Stimulated activated CD4-positive, alpha-beta T cell treated with anti-CD3 and anti-CD28 coated beads, Interleukin-1b, Interleukin-23, amount 100 ng/mL, for 24 hours (primary cell): ENCODE results near the gene GALNT13.

ENCODE experiments used
- DNase-seq, 4 experiments: peaks; one replicate each; pipeline ENCODE4 v3.0.0-alpha.2; 2020; ENCODE audit warnings: low read depth in 4 of 4, low spot score in 1 of 4

GALNT13 gene

GRCh38 chr2:153871231-153872221 lies at the start of gene GALNT13:
Gene GALNT13, plus strand, starts transcription at chr2:153871922.
- no peak for DNase-seq

GRCh38 chr2:153823880-153824279 lies 47.8 kb upstream of the GALNT13 start:
- no peak for DNase-seq

DNA sequence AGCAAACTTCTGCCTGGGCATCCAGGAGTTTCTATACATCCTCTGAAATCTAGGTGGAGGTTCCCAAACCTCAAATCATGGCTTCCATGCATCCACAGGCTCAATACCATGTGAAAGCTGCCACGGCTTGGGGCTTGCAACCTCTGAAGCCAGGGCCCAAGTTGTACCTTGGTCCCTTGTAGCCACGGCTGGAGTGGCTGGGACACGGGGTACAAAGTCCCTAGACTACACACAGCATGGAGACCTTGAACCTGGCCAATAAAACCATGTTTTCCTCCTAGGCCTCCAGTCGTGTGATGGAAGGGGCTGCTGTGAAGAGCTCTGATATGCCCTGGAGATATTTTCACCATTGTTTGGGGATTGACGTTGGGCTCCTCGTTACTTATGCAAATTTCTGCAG lies 43.4 kb upstream of the GALNT13 start:
- DNase-seq, result no peak

- no peak for DNase-seq
Observed at GRCh38 chr2:153834662-153835061, 37.1 kb upstream of the GALNT13 start.

- no peak for DNase-seq
Observed at GRCh38 chr2:153858250-153858649, 13.5 kb upstream of the GALNT13 start.

DNA sequence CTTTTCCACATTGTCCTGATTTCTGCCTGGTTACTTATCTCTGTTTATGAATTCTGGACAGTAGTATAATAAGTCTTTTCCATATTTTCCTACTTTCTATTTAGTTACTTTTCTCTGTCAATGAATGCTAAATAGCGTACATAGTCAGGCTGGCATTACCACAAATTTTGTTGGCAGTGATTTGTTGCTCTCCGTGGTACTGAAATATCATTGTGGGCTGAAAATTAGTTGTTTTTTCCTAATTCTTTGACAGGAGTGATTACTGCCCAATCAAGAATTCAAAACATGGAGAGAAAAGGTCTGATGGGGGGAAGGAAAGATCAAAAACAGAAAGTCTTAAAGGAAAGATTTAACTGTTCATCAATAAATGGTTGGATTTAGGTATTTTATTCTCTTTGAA lies 7.7 kb upstream of the GALNT13 start:
- no peak for DNase-seq

DNA sequence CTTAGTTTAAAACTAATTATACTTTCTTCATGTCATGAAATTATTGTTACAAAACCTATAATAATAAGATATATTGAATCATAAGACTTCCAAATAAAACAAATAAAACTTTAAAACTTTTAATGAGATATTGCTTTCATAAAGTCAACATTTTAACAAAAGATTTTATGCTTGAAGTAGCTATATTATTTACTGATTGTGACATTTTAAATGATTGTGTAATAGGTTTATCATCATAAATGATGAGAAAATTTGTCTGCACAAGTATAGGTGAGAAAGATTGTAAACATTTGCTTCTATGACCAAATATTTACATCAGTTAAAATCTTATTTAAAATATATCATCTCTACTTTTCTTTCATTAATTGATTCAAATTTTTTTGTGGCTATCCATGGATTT lies 5.1 kb upstream of the GALNT13 start:
- DNase-seq, result no peak

GRCh38 chr2:153870308-153870707 lies 1.4 kb upstream of the GALNT13 start:
- DNase-seq, result no peak

DNA sequence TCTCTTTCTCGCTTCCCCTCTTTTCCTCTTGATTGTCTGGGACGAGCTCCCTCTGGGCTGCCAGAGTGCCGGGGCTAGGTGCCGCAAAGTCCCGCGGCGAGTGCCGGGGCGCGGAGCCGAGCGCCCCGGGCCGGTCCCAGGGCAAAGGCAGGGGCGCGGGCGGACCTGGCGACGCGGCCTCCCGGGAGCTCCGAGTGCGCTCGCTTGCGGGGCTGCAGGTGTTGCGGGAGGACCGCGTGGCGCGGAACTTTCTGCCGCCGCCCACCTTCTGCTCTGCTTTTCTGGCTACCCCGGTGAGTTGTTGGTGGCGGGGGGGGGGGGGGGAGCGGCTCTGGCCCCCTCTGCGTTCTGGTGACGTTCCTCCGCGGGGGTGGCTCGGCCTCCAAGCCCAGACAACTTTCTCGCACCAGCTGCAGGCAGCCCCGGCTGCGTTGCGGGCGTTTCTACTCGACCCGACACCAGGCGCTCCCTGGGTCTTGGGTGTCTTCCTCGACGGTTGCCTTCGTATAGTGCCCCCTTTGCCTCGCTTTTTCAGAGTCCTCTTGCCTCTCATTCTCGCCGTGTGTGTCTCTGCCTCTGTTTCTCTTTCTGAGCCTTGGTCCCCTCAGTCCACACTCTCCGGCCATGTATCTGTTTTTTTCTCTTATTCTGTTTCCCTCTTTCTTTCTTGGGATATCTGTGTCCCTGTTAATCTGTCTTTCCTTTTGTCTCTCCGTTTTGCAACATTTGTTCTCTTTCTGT lies 759 bp downstream of the GALNT13 start:
- no peak for DNase-seq

DNA sequence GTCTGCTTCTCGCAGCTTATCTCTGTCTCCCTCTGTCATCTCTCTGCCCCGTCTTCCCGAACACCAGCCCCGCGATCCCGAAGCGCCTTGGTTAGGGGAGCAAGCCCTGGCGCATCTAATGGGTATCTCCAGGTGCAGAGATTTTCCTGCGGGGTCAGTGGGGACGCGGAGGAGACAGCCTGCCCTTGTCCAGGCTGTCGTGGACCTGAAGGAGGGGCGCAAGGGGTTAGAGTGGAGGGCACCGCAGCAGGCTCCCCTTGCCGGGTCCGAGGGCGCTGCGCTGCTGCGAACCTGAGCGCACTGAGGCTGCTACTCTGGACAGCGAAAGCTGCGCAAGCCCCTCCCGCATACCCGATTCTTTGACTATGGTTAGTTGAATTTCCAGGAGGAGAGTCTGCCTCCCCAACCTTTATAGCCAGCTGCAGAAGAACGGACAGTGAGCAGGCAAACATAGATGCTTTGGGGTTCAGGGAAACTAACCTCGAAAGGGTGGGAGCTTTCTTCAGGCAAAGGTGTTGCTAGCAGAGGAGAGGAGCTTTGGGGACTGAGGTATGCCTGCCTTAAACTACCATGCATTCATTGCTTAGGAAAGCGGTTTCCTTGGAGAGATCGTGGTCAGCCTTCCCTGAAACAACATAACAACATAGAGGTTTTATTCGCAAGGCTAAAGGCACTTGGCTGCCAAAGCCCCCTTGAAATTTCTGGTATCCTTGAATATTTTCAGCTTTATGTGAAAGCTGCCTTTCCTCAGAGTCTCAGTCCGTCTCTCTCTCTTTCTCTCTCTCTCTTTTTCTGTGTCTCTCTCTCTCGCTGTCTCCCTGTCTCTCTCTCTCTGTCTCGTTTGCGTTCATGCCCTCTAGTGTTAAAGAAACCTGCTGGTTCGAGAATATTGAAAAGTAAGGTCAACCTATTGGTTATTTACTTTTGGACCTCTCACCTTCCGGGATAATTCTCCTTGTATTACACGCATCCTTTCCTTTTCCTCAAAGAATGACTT lies 1.6 kb downstream of the GALNT13 start:
- DNase-seq, result no peak

DNA sequence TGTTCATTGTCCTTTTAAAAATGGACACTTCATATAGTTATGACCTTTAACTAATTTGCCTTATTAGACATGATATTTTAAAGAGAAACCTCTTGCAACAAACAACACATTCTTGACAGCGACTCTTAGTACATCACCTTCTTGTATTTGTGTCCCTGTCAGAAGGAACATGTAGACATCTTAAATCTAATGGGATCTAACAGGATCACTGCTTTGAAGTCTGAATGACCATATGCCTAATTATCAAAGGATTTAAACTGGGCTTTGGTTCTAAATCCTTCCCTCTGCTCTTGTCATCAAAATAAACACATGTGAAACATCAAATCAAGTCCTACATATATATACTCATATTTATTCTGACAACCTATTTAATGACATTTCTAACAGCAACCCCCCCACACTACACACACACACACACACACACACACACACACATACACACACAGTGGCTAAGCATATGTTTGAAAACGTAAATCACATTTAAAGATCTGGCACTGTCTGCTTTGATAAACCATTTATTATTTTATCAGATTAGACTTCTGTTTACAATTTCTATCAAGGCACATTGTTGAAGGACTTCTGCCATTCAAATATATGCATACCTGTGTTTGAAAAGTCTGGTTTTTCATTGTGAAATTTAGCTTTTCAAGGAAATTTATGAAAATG lies 4.2 kb downstream of the GALNT13 start:
- no peak for DNase-seq

- DNase-seq, result no peak
Observed at GRCh38 chr2:153880926-153881325, 9.2 kb downstream of the GALNT13 start.

DNA sequence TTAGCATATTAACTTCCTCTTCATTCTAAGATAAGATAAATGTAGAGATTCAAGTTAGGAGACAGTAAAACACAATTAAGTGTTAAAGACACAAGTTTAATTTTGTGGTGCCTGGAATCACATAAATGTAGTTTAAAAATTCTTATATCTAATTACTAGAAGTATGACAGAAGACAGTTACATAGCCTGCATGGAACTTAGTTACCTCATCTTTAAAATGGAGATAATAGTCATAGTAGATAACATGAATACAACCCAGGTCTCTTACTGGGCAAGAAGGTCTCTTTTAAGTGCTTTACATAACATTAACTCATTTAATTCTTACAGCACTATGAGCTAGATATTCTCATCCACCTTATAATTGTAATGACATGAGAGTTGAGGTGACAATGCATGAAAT lies 15.1 kb downstream of the GALNT13 start:
- DNase-seq, result no peak

- DNase-seq, result no peak
Observed at GRCh38 chr2:153890576-153890975, 18.9 kb downstream of the GALNT13 start.

- DNase-seq, result no peak
Observed at GRCh38 chr2:153891051-153891450, 19.3 kb downstream of the GALNT13 start.

DNA sequence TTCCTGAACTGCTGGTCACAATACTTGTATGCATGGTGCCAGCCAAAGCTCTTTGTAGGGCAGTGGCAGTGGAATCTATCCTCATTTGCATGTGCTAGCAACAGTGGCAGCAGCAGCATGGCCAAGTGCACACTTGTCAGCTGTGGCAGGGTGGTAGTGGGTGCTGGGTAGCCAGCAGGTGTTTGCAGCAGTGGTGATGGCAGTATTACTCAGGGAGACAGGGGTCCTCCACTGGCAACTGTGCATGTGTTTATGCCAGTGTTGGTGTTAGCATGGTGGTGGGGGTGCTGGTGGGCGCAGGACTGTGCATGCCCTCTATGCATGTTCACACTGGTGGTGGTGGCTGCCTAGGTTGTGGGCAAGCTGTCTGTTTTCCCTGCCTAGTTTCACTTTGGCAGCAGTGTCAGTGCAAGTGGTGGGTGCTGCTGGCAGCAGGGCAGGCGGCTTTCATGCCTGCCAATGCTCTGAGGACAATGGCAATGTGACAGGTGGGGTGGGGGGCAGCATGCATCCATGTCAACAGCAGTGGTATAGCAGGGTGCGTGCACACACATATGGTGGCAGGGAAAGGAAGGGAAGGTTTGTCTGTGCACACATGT lies 41.2 kb downstream of the GALNT13 start:
- no peak for DNase-seq

DNA sequence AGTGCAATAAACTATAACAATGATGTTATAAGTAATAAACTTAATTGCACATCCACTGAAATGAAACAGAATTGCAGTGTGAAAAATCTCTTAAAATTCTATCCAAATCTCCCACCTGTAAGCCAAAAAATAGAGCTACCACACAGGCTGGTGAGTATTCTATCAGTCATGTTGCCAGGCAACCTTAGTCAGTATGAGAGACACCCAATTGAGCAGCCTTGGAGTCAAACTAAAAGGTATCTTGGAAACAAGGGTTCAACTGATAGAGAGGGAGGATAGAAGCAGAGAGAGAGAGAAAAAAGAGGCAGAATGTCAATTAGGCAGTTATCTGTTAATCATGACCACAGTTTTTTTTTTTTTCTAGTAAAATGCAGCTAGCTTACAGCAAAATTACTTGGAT lies 45.8 kb downstream of the GALNT13 start:
- no peak for DNase-seq

DNA sequence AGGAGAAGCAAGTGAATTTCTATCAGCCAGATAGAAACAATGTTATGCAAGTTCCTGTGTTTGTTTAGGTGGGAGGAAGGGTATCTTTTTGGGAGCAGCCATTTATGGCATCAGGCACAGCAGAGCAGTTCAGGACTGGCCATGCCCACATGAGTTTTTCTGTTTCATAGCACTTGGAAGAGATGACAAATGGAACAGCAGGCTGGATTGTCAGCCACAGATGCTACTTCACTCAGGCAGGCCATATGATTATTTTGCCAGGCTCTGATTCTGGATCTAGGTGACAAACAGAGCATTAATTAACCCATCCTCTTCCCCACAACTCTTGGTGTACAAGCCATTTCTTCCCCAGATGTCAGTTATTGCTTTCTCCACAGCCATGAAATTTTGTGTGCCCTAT lies 63.8 kb downstream of the GALNT13 start:
- no peak for DNase-seq

DNA sequence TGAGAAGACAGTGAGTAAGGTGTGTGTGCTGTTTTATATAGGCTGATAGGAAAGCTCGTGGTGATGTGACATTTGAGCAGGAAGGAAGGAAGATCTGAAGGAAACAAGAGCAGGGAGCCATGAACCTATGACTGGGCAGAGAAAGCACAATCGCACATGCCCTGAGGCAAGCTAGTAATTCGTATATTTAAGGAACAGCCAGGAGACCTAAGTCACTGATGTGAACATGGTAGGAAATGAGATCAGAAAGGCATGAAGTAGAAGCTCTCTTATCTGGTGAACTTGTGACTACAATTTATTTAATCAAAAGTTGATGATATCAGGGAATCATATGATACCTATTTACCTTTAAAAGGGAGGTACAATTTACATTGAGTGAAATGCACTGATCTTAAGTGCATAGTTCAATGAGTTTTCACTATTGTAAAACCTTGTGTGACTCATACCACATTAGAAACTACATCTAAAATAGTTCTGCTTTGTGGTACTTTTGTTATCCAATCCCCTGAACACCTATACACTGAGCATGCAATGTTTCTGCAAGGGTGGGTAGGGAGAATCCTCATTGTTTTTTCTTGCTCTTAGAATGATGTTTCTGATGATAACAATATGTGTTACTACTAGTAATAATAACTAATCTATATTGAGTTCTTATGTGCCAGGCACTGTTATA lies 67.5 kb downstream of the GALNT13 start:
- DNase-seq, result no peak

DNA sequence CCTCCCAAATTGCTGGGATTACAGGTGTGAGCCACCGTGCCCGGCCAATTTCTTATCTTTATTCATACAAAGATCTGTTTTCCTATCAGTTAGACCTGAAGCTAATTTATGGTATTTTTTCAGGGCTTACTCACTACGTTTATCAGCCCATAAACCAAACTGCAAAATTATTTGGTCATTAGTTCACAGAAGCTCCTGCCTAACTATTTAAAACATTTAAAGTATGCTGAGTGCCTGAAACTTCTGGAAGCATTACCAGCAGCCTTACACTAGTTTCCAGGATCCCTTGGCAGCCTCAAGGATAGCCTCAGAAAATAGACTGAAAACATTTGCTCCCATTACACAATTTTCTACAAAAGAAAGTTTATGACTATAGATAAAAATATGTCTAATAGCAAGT lies 68.8 kb downstream of the GALNT13 start:
- no peak for DNase-seq
